H1 (cell line): Measurements from ENCODE around the gene PLCL1.

ENCODE experiments used
- POLR2AphosphoS5 ChIP-seq: IDR thresholded peaks from 2 replicates; pipeline ENCODE4 v1.6.1; 2011; ENCODE audit warnings: low read depth, low read length
- TF ChIP-seq, protein P1 (sequence below), 3 experiments: IDR thresholded peaks; 1 replicate in 2 of 3; 2 replicates in 1 of 3; pipeline versions ENCODE4 v1.5.1 to v1.6.1; 2011; ENCODE audit warnings: low read length in 3 of 3, mild to moderate bottlenecking in 3 of 3, inconsistent platforms in 2 of 3, low read depth in 1 of 3, moderate library complexity in 1 of 3; ENCODE audit not compliant: insufficient read depth in 1 of 3; ENCODE audit errors: control extremely low read depth in 1 of 3

GRCh38 chr2:197863744-197864143 is 59.4 kb downstream of the PLCL1 start:
- no peak for TF ChIP-seq POLR2AphosphoS5
- TF ChIP-seq, protein P1, sequence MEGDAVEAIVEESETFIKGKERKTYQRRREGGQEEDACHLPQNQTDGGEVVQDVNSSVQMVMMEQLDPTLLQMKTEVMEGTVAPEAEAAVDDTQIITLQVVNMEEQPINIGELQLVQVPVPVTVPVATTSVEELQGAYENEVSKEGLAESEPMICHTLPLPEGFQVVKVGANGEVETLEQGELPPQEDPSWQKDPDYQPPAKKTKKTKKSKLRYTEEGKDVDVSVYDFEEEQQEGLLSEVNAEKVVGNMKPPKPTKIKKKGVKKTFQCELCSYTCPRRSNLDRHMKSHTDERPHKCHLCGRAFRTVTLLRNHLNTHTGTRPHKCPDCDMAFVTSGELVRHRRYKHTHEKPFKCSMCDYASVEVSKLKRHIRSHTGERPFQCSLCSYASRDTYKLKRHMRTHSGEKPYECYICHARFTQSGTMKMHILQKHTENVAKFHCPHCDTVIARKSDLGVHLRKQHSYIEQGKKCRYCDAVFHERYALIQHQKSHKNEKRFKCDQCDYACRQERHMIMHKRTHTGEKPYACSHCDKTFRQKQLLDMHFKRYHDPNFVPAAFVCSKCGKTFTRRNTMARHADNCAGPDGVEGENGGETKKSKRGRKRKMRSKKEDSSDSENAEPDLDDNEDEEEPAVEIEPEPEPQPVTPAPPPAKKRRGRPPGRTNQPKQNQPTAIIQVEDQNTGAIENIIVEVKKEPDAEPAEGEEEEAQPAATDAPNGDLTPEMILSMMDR (IDR thresholded peaks at IDR 0.05; ENCODE audit: control extremely low read depth in 1 of 3, insufficient read depth in 1 of 3, low read depth in 1 of 3, low read length in 3 of 3) = no peak
